HepG2 (cell line): ENCODE measurements around the gene CACNA2D3. TPM values are rescaled to one million over a fixed set of nuclear protein-coding genes. Genes with fewer than 3 reads are reported as not detected.

Experiments
- ATAC-seq: fragments of 200-7000 bp; cut with Tn5 transposase; 3 replicates; pipeline ENCODE4 v1.9.1; 2020; ENCODE audit warnings: mild to moderate bottlenecking, moderate library complexity
- BruUV-seq: library from RNA; stranded (reverse); fragments of 400-500 nt; replicated peaks from 2 replicates; lab custom pipeline; 2021; lab: Mats Ljungman, UMichigan
- CTCF ChIA-PET: fragments of 300-600 bp; formaldehyde crosslinking; extraction: SDS; loops from one replicate; lab custom pipeline; 2021; ENCODE audit warnings: low total read pairs, inconsistent platforms, low intra/inter-chr PET ratio; lab: Yijun Ruan, JAX
- POLR2A ChIA-PET: fragments of 350-600 bp; sonication (Branson Sonifier 250); formaldehyde crosslinking; loops from one replicate; lab custom pipeline; 2020; ENCODE audit warnings: antibody characterized with exemption, inconsistent platforms; lab: Yijun Ruan, JAX
- DNase-seq: peaks from one replicate; pipeline ENCODE4 v3.0.0-alpha.2; 2015; ENCODE audit warnings: low spot score
- FAIRE-seq: peaks from 3 replicates; lab custom pipeline; 2011; peaks lifted over from hg19 to GRCh38; lab: Jason Lieb, UNC
- H2AFZ ChIP-seq: one replicate; pipeline ENCODE4 v1.6.1; 2011; ENCODE audit warnings: low read length, inconsistent platforms
- H3K27ac ChIP-seq: fragments of 300-600 bp; 3 replicates; pipeline ENCODE4 v1.8.0; 2011; ENCODE audit warnings: mixed run types, mild to moderate bottlenecking, mixed read lengths, low read length, inconsistent platforms; ENCODE audit not compliant: insufficient read depth; ENCODE audit errors: extremely low read length
- H3K27me3 ChIP-seq, 2 experiments: fragments of 200-600 bp in 1 of 2; 2 replicates in 1 of 2; 3 replicates in 1 of 2; pipeline versions ENCODE4 v1.6.0 to v1.8.0; 2011; ENCODE audit warnings: low read length in 2 of 2, mild to moderate bottlenecking in 2 of 2, moderate library complexity in 2 of 2, inconsistent platforms in 1 of 2; ENCODE audit not compliant: insufficient read depth in 2 of 2, control insufficient read depth in 1 of 2
- H3K36me3 ChIP-seq, 2 experiments: fragments of 200-600 bp in 1 of 2; replicated peaks in 1 of 2; 2 replicates in 1 of 2; 3 replicates in 1 of 2; pipeline versions ENCODE4 v1.5.1 to v1.8.0; 2011; ENCODE audit warnings: low read length in 2 of 2, inconsistent platforms in 1 of 2; ENCODE audit not compliant: insufficient read depth in 2 of 2, control insufficient read depth in 1 of 2
- H3K4me1 ChIP-seq: 2 replicates; pipeline ENCODE4 v1.5.1; 2012; ENCODE audit warnings: low read length, inconsistent platforms; ENCODE audit not compliant: insufficient read depth
- H3K4me2 ChIP-seq: 2 replicates; pipeline ENCODE4 v1.6.0; 2011; ENCODE audit warnings: low read depth, low read length, inconsistent platforms
- H3K4me3 ChIP-seq, 3 experiments: fragments of 200-600 bp in 1 of 3; sonication (generic), shearing (Covaris generic) in 1 of 3; replicated peaks in 1 of 3; 2 replicates each; pipeline ENCODE4 v1.5.1; 2011 to 2016; ENCODE audit warnings: low read length in 3 of 3, inconsistent platforms in 2 of 3, low read depth in 2 of 3, mild to moderate bottlenecking in 2 of 3, control low read depth in 1 of 3, mixed read lengths in 1 of 3; ENCODE audit not compliant: insufficient read depth in 1 of 3
- H3K79me2 ChIP-seq: one replicate; pipeline ENCODE4 v1.6.1; 2011; ENCODE audit warnings: low read length, inconsistent platforms; ENCODE audit not compliant: insufficient read depth
- H3K9ac ChIP-seq: 2 replicates; pipeline ENCODE4 v1.6.0; 2011; ENCODE audit warnings: mild to moderate bottlenecking, low read depth, low read length, inconsistent platforms; ENCODE audit not compliant: insufficient read depth
- H3K9me3 ChIP-seq: 2 replicates; pipeline ENCODE4 v1.5.1; 2012; ENCODE audit warnings: mild to moderate bottlenecking, low read length
- H4K20me1 ChIP-seq: 2 replicates; pipeline ENCODE4 v1.6.0; 2011; ENCODE audit warnings: inconsistent platforms, mild to moderate bottlenecking, low read length, moderate library complexity; ENCODE audit not compliant: insufficient read depth
- SATB2 ChIP-seq: sonication (generic); formaldehyde crosslinking; IDR thresholded peaks from 2 replicates; pipeline ENCODE4 v1.5.0; 2020; ENCODE audit warnings: missing genetic modification reagents
- SCMH1 ChIP-seq: sonication (generic); formaldehyde crosslinking; IDR thresholded peaks from 2 replicates; pipeline ENCODE4 v1.9.0; 2021; ENCODE audit warnings: missing genetic modification reagents, mild to moderate bottlenecking, borderline replicate concordance
- SMC3 ChIP-seq: IDR thresholded peaks from 2 replicates; pipeline ENCODE4 v1.6.1; 2011; ENCODE audit warnings: low read length, improper control_type of control experiment
- STAG1 ChIP-seq: sonication (generic); formaldehyde crosslinking; IDR thresholded peaks from 2 replicates; pipeline ENCODE4 v1.4.0; 2020; ENCODE audit warnings: missing genetic modification reagents
- TRIM24 ChIP-seq: sonication (generic); formaldehyde crosslinking; IDR thresholded peaks from 2 replicates; pipeline ENCODE4 v1.8.0; 2022; ENCODE audit warnings: mild to moderate bottlenecking, missing genetic modification reagents
- ZFY ChIP-seq: sonication (generic); formaldehyde crosslinking; IDR thresholded peaks from 2 replicates; pipeline ENCODE4 v1.4.0; 2020; ENCODE audit warnings: missing genetic modification reagents
- ZNF558 ChIP-seq: sonication (generic); formaldehyde crosslinking; IDR thresholded peaks from 2 replicates; pipeline ENCODE4 v1.9.0; 2022; ENCODE audit warnings: mild to moderate bottlenecking, missing genetic modification reagents, borderline replicate concordance
- ZNF567 ChIP-seq: sonication (generic); formaldehyde crosslinking; IDR thresholded peaks from 2 replicates; pipeline ENCODE4 v1.8.1; 2023; ENCODE audit warnings: mild to moderate bottlenecking, missing genetic modification reagents, borderline replicate concordance
- WGBS: methylation state at CpG from one replicate; pipeline ENCODE4 v1.1.6; 2017; ENCODE audit warnings: low lambda C conversion rate; 5-methylcytosine and 5-hydroxymethylcytosine counted together
- in situ Hi-C: cut with HindIII; loops from 2 replicates; pipeline ENCODE4 v1.10.0; 2017; ENCODE audit warnings: low pct_unique_long_range_greater_than_20kb; ENCODE audit not compliant: extremely low pct_ligation_motif_present
- intact Hi-C: fragments of 100-400 bp; cut with micrococcal nuclease; formaldehyde crosslinking; loops from one replicate; pipeline ENCODE4 v1.10.0; 2022; ENCODE audit not compliant: unreplicated experiment
- polyA plus RNA-seq, 8 experiments: library from polyadenylated mRNA; depleted of rRNA in 3 of 8; stranded (reverse) in 7 of 8; unstranded in 1 of 8; fragments of >200 nt; fragmentation: Illumina TruSeq in 4 of 8; extraction: Trizol in 4 of 8; gene quantifications; 2 replicates each; pipeline versions ENCODE4 v1.2.1 to v1.2.3, GENCODE V29; 2011 to 2016; ENCODE audit warnings: low read depth in 4 of 8, missing spikeins in 1 of 8, mixed read lengths in 1 of 8; ENCODE audit not compliant: insufficient read depth in 1 of 8
- total RNA-seq, 5 experiments: library from RNA; depleted of rRNA; stranded (reverse); fragments of >200 nt; fragmentation: Illumina TruSeq; extraction: Trizol; gene quantifications; 2 replicates each; pipeline ENCODE4 v1.2.3, GENCODE V29; 2016; ENCODE audit warnings: low read depth in 1 of 5
- TF ChIP-seq, protein P1 (sequence below): IDR thresholded peaks from 2 replicates; pipeline ENCODE4 v1.6.1; 2016; ENCODE audit warnings: control low read depth
- TF ChIP-seq, protein P2 (sequence below): sonication (generic); formaldehyde crosslinking; IDR thresholded peaks from 2 replicates; pipeline ENCODE4 v1.5.0; 2020; ENCODE audit warnings: mild to moderate bottlenecking, missing genetic modification reagents, moderate library complexity

CACNA2D3 gene
- total and polyA plus RNA-seq, 2 of the 13 experiments (the other 11 are each of a cell fraction or from before 2014, with no cell fraction given) = not detected

DNA sequence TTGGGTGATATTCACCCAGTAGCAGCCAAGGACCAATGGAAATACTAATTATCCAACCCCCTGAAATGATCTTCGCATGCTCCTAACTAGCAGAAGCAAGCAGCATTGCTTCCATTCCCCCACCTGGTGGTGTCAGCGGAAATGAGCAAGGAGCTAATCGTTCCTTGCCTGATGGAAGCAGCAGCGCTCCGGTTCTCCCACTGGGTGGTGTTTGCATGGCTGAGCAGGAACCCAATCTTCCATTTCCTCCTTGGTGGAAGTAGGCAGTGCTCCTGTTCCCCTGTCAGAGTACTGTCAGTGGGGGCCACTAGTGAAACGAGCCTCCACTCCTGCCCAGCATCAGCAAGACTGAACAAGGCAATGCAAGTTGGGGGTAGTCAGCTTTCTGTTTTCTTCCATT lies 311.5 kb downstream of the CACNA2D3 start:
- intact Hi-C loops = no loop called here
- H3K9me3 ChIP-seq = no peaks in the 10 kb centered on the region

DNA sequence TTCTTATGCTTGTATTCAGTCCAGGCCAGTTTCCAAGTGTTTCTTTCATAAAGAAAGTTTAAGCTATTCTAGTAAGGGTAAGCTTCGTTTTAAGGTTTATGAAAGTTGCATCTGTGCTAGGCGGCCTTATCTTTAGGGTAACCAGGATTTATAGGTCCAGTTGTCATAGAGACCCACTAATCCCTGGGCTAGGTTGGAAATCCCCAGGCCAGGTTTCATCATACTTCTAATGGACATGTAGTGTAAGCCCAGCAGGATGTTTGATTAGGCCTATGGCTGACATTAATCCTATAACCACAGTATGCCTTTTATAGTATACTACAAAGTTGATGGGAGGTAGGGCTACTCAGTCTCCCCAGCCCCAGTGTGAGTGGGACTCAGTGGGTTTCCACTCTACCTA lies 312.4 kb downstream of the CACNA2D3 start:
- TF ChIP-seq ZNF567 (CRISPR knock-in tag) = no peak
- TF ChIP-seq ZFY = no peak
- TF ChIP-seq, protein P1, sequence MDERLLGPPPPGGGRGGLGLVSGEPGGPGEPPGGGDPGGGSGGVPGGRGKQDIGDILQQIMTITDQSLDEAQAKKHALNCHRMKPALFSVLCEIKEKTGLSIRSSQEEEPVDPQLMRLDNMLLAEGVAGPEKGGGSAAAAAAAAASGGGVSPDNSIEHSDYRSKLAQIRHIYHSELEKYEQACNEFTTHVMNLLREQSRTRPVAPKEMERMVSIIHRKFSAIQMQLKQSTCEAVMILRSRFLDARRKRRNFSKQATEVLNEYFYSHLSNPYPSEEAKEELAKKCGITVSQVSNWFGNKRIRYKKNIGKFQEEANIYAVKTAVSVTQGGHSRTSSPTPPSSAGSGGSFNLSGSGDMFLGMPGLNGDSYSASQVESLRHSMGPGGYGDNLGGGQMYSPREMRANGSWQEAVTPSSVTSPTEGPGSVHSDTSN (CRISPR knock-in tag) = no peak
- TF ChIP-seq SATB2 = no peak
- no peaks in the 10 kb centered on the region for H3K4me1 ChIP-seq
- ChIA-PET CTCF (no interaction called here), POLR2A (no interaction called here)
- H3K27me3 ChIP-seq = no peaks in the 10 kb centered on the region
- H3K79me2 ChIP-seq = no peaks in the 10 kb centered on the region
- 0% methylated on average over 2 of the region's 2 CpGs for WGBS
- FAIRE-seq (no peak), ATAC-seq (no peak), DNase-seq (no peak)
- H3K36me3 ChIP-seq = no peaks in the 10 kb centered on the region
- in situ Hi-C loops = no loop called here
- intact Hi-C loops = no loop called here
- H3K9ac ChIP-seq = no peak overlapping the region
- no TSS peak for BruUV-seq
- H2AFZ ChIP-seq = no peak overlapping the region
- no peak overlapping the region for H3K4me3 ChIP-seq
- no peak overlapping the region for H3K4me2 ChIP-seq
- H4K20me1 ChIP-seq = no peaks in the 10 kb centered on the region; the same call in 1 of the 2 replicates
- no peaks in the 10 kb centered on the region for H3K9me3 ChIP-seq
- no peak overlapping the region for H3K27ac ChIP-seq

More for the DNA sequence above, 311.5 kb downstream of the CACNA2D3 start:
- Histone ChIP-seq H2AFZ (no peak overlapping the region), H3K4me2 (no peak overlapping the region), H3K79me2 (no peaks in the 10 kb centered on the region), H3K27me3 (no peaks in the 10 kb centered on the region), H3K4me1 (no peaks in the 10 kb centered on the region), H3K9ac (no peak overlapping the region), H4K20me1 (no peaks in the 10 kb centered on the region; the same call in 1 of the 2 replicates), H3K4me3 (no peak overlapping the region), H3K36me3 (no peaks in the 10 kb centered on the region), H3K27ac (no peak overlapping the region)
- 17% methylated on average over 3 of the region's 6 CpGs for WGBS
- ChIA-PET CTCF (no interaction called here), POLR2A (no interaction called here)
- BruUV-seq = no TSS peak
- peak; percentile 34 for DNase-seq
- TF ChIP-seq ZNF558 (CRISPR knock-in tag) (no peak), SCMH1 (CRISPR knock-in tag) (no peak), STAG1 (CRISPR knock-in tag) (peak; percentile 11; the same call in 1 of the 2 replicates), TRIM24 (CRISPR knock-in tag) (no peak), SMC3 (peak; percentile 22; the same call in 1 of the 2 replicates)
- TF ChIP-seq, protein P2, sequence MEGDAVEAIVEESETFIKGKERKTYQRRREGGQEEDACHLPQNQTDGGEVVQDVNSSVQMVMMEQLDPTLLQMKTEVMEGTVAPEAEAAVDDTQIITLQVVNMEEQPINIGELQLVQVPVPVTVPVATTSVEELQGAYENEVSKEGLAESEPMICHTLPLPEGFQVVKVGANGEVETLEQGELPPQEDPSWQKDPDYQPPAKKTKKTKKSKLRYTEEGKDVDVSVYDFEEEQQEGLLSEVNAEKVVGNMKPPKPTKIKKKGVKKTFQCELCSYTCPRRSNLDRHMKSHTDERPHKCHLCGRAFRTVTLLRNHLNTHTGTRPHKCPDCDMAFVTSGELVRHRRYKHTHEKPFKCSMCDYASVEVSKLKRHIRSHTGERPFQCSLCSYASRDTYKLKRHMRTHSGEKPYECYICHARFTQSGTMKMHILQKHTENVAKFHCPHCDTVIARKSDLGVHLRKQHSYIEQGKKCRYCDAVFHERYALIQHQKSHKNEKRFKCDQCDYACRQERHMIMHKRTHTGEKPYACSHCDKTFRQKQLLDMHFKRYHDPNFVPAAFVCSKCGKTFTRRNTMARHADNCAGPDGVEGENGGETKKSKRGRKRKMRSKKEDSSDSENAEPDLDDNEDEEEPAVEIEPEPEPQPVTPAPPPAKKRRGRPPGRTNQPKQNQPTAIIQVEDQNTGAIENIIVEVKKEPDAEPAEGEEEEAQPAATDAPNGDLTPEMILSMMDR (CRISPR knock-in tag) = peak; percentile 44
- FAIRE-seq = peak; percentile 78
- in situ Hi-C loops = no loop called here
- peak; percentile 92 for ATAC-seq
